ENCODE results near the gene TNK1.

GRCh38 chr17:7407082-7407481 is 26.2 kb downstream of the TNK1 start:
- TF ChIP-seq CTCF (IDR thresholded peaks at IDR 0.05; ENCODE audit: low read depth, low read length), result no peak
- no peak for TF ChIP-seq POLR2A (IDR thresholded peaks at IDR 0.05; ENCODE audit: extremely low read depth, insufficient read length)
- no peak for TF ChIP-seq MAX (IDR thresholded peaks at IDR 0.05; ENCODE audit: low read depth, low read length)

Data from NB4 (cell line).